Liver (tissue), 9 donors: ENCODE data around the gene TBCD. TPM values are rescaled to one million over a fixed set of nuclear protein-coding genes. Genes with fewer than 3 reads are reported as not detected.

ENCODE experiments used
- DNase-seq: peaks from one replicate; pipeline ENCODE4 v3.0.0-alpha.2; 2017; ENCODE audit warnings: low spot score
- H3K27ac ChIP-seq, 2 donors: one replicate each; pipeline ENCODE4 v1.7.0; 2013; ENCODE audit warnings: inconsistent platforms in 2 of 2, low read length in 2 of 2, control low read depth in 1 of 2, low read depth in 1 of 2, mild to moderate bottlenecking in 1 of 2
- H3K27me3 ChIP-seq, 4 donors: one replicate each; pipeline versions ENCODE4 v1.6.1 to v1.7.0; 2013; ENCODE audit warnings: low read length in 3 of 4, inconsistent platforms in 1 of 4, mild to moderate bottlenecking in 1 of 4, moderate library complexity in 1 of 4; ENCODE audit not compliant: control insufficient read depth in 4 of 4, insufficient read depth in 4 of 4
- H3K36me3 ChIP-seq, 4 donors: one replicate each; pipeline versions ENCODE4 v1.6.1 to v1.7.0; 2013; ENCODE audit warnings: low read length in 3 of 4, mild to moderate bottlenecking in 3 of 4, low read depth in 1 of 4, moderate library complexity in 1 of 4; ENCODE audit not compliant: control insufficient read depth in 4 of 4, insufficient read depth in 3 of 4
- H3K4me1 ChIP-seq, 4 donors: one replicate each; pipeline versions ENCODE4 v1.6.1 to v1.7.0; 2013; ENCODE audit warnings: low read length in 3 of 4, mild to moderate bottlenecking in 3 of 4, moderate library complexity in 1 of 4; ENCODE audit not compliant: control insufficient read depth in 4 of 4, insufficient read depth in 4 of 4
- H3K4me3 ChIP-seq, 3 donors: one replicate each; pipeline versions ENCODE4 v1.6.1 to v1.7.0; 2013; ENCODE audit warnings: low read length in 3 of 3, control low read depth in 1 of 3, low read depth in 1 of 3, mild to moderate bottlenecking in 1 of 3
- H3K9ac ChIP-seq, 2 donors: one replicate each; pipeline ENCODE4 v1.7.0; 2013; ENCODE audit warnings: low read length in 2 of 2, mild to moderate bottlenecking in 2 of 2, moderate library complexity in 2 of 2, control low read depth in 1 of 2, low read depth in 1 of 2
- H3K9me3 ChIP-seq, 4 donors: one replicate each; pipeline versions ENCODE4 v1.6.1 to v1.7.0; 2013; ENCODE audit warnings: low read length in 3 of 4; ENCODE audit not compliant: control insufficient read depth in 4 of 4
- CTCF ChIP-seq: fragments of 150-350 bp; IDR thresholded peaks from 2 replicates; pipeline ENCODE4 v1.5.1; 2017; ENCODE audit warnings: improper control_type of control experiment, low read depth, low read length; ENCODE audit not compliant: missing input control
- EGR1 ChIP-seq, 2 donors: IDR thresholded peaks; 2 replicates each; pipeline ENCODE4 v1.6.1; 2016 to 2018; ENCODE audit warnings: antibody characterized with exemption in 2 of 2, low read depth in 2 of 2
- FOXA1 ChIP-seq: IDR thresholded peaks from 2 replicates; pipeline ENCODE4 v1.6.1; 2016; ENCODE audit warnings: antibody characterized with exemption
- FOXA2 ChIP-seq: IDR thresholded peaks from 2 replicates; pipeline ENCODE4 v1.6.1; 2016; ENCODE audit warnings: antibody characterized with exemption
- GABPA ChIP-seq, 2 donors: IDR thresholded peaks in 1 of 2; conservative IDR thresholded peaks in 1 of 2; 2 replicates each; pipeline ENCODE4 v1.6.1; 2016; ENCODE audit warnings: antibody characterized with exemption in 2 of 2, mild to moderate bottlenecking in 1 of 2, moderate library complexity in 1 of 2
- HNF4A ChIP-seq, 2 donors: conservative IDR thresholded peaks; 2 replicates each; pipeline ENCODE4 v1.6.1; 2016; ENCODE audit warnings: antibody characterized with exemption in 2 of 2, mild to moderate bottlenecking in 2 of 2
- HNF4G ChIP-seq: IDR thresholded peaks from 2 replicates; pipeline ENCODE4 v1.6.1; 2016; ENCODE audit warnings: antibody characterized with exemption
- MAX ChIP-seq: IDR thresholded peaks from 2 replicates; pipeline ENCODE4 v1.6.1; 2016; ENCODE audit warnings: antibody characterized with exemption
- RAD21 ChIP-seq, 2 donors: IDR thresholded peaks; 2 replicates each; pipeline ENCODE4 v1.6.1; 2016; ENCODE audit warnings: antibody characterized with exemption in 2 of 2, mild to moderate bottlenecking in 2 of 2
- REST ChIP-seq: IDR thresholded peaks from 2 replicates; pipeline ENCODE4 v1.6.1; 2016; ENCODE audit warnings: antibody characterized with exemption, mild to moderate bottlenecking
- RXRA ChIP-seq, 2 donors: IDR thresholded peaks; 2 replicates each; pipeline ENCODE4 v1.6.1; 2017 to 2018; ENCODE audit warnings: antibody characterized with exemption in 2 of 2, mild to moderate bottlenecking in 1 of 2
- SP1 ChIP-seq: IDR thresholded peaks from 2 replicates; pipeline ENCODE4 v1.6.1; 2018; ENCODE audit warnings: antibody characterized with exemption, mild to moderate bottlenecking
- TAF1 ChIP-seq: conservative IDR thresholded peaks from 2 replicates; pipeline ENCODE4 v1.6.1; 2016; ENCODE audit warnings: antibody characterized with exemption, mild to moderate bottlenecking
- YY1 ChIP-seq: IDR thresholded peaks from 2 replicates; pipeline ENCODE4 v1.6.1; 2016; ENCODE audit warnings: antibody characterized with exemption, mild to moderate bottlenecking
- WGBS: extraction: QIAGEN DNeasy Blood & Tissue Kit; methylation state at CpG from one replicate; pipeline ENCODE4 v1.1.7; 2013; 5-methylcytosine and 5-hydroxymethylcytosine counted together
- polyA plus RNA-seq, 2 donors: library from polyadenylated mRNA; stranded (reverse) in 1 of 2; unstranded in 1 of 2; fragments of 200-250 nt in 1 of 2; fragments of >200 nt in 1 of 2; fragmentation: Nextera tagmentation in 1 of 2; extraction: Ambion mirVana in 1 of 2; gene quantifications; one replicate each; pipeline versions ENCODE4 v1.2.1 to v1.2.3, GENCODE V29; 2013 to 2015
- total RNA-seq, 2 donors: library from RNA; depleted of rRNA; stranded (reverse); fragments of >200 nt; gene quantifications; one replicate each; pipeline ENCODE4 v1.2.3, GENCODE V29; 2014
- TF ChIP-seq, protein P1 (sequence below): IDR thresholded peaks from 2 replicates; pipeline ENCODE4 v1.6.1; 2016; ENCODE audit warnings: antibody characterized with exemption
- TF ChIP-seq, protein P2 (sequence below): IDR thresholded peaks from 2 replicates; pipeline ENCODE4 v1.6.1; 2016; ENCODE audit warnings: antibody characterized with exemption
- donor health status: healthy.
- donor health status: healthy.
- donor health status: healthy.
- donor health status: healthy.
- donor health status: healthy.

The TBCD gene
- total and polyA plus RNA-seq, 4 donors, result 29.8 to 42.2 (median 33.0) TPM

GRCh38 chr17:82905130-82905529 is 153.3 kb downstream of the TBCD start:
- Histone ChIP-seq H3K4me1 (no peaks in the 10 kb centered on the region), H3K27ac (no peak overlapping the region), H3K27me3 (no peaks in the 10 kb centered on the region), H3K9ac (no peak overlapping the region), H3K9me3 (no peaks in the 10 kb centered on the region), H3K36me3 (peaks cover 3 to 30% (median 9%) of the 10 kb centered on the region in 4 donors), H3K4me3 (no peak overlapping the region)
- 95% methylated on average over 20 of the region's 20 CpGs for WGBS
- DNase-seq, result no peak
- TF ChIP-seq, protein P1, sequence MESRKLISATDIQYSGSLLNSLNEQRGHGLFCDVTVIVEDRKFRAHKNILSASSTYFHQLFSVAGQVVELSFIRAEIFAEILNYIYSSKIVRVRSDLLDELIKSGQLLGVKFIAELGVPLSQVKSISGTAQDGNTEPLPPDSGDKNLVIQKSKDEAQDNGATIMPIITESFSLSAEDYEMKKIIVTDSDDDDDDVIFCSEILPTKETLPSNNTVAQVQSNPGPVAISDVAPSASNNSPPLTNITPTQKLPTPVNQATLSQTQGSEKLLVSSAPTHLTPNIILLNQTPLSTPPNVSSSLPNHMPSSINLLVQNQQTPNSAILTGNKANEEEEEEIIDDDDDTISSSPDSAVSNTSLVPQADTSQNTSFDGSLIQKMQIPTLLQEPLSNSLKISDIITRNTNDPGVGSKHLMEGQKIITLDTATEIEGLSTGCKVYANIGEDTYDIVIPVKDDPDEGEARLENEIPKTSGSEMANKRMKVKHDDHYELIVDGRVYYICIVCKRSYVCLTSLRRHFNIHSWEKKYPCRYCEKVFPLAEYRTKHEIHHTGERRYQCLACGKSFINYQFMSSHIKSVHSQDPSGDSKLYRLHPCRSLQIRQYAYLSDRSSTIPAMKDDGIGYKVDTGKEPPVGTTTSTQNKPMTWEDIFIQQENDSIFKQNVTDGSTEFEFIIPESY, result no peak
- TF ChIP-seq HNF4G (no peak), MAX (no peak), SP1 (no peak), CTCF (no peak), FOXA1 (no peak), EGR1 (IDR thresholded peaks at IDR 0.05; ENCODE audit: low read depth in 2 of 2) (no peak), HNF4A (conservative IDR thresholded peaks at IDR 0.05) (no peak), GABPA (IDR thresholded peaks at IDR 0.05 in 1 of 2, conservative IDR thresholded peaks at IDR 0.05 in 1 of 2) (no peak), FOXA2 (no peak), RAD21 (IDR thresholded peaks at IDR 0.05) (no peak), REST (no peak), YY1 (no peak)

DNA sequence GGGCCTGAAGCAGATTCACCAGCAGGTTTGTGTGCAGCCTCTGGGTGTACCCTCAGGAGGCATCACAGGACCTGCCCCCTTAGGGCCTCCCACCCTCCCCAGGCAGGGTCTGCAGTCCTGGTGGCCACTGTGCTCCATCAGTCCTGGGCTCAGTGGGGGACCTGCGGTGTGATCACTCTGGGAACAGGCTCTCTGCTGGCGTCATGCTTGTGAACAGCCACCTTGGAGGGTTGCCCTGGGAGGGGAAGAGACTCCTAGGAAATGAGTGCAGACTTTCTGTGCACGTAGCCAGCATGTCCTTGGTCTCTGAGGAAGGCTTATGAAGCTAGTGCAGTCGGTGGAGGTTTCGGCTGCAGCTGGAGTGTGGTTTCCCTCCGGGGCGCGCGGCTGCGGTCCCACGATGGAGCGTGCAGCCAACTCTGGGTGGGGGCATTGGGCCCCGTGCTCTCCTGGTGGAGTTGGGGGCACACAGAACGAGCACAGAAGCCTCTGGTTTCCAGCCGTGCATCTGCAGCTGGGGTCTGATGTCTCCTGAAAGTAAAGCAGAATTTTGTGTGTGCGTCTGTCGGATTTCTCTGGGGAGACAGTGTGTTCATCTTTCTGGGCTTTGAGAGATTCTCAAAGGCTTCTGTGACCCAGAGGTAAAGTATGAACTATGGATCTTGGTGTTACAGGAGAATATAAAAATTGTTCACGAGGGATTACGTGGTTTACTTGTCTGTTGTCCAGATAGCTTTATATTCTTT is 156.1 kb downstream of the TBCD start:
- Histone ChIP-seq H3K4me1 (no peaks in the 10 kb centered on the region), H3K36me3 (peaks cover 3 to 24% (median 5%) of the 10 kb centered on the region in 4 donors), H3K9ac (no peak overlapping the region), H3K4me3 (no peak overlapping the region), H3K9me3 (no peaks in the 10 kb centered on the region), H3K27me3 (no peaks in the 10 kb centered on the region), H3K27ac (no peak overlapping the region)
- no peak for DNase-seq
- TF ChIP-seq TAF1, result no peak
- TF ChIP-seq SP1, result no peak
- TF ChIP-seq EGR1 (IDR thresholded peaks at IDR 0.05; ENCODE audit: low read depth in 2 of 2), result no peak
- no peak for TF ChIP-seq GABPA (IDR thresholded peaks at IDR 0.05 in 1 of 2, conservative IDR thresholded peaks at IDR 0.05 in 1 of 2)
- no peak for TF ChIP-seq RXRA (IDR thresholded peaks at IDR 0.05)
- no peak for TF ChIP-seq FOXA1
- TF ChIP-seq FOXA2, result no peak
- TF ChIP-seq, protein P1, result no peak
- no peak for TF ChIP-seq YY1
- TF ChIP-seq, protein P2, sequence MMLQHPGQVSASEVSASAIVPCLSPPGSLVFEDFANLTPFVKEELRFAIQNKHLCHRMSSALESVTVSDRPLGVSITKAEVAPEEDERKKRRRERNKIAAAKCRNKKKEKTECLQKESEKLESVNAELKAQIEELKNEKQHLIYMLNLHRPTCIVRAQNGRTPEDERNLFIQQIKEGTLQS, result no peak
- no peak for TF ChIP-seq MAX
- WGBS, result 94% methylated on average over 19 of the region's 19 CpGs
